HAP-1 (cell line): ENCODE measurements around the gene ICAM1.
"Not testable (repeated sequence)": the region's sequence is repeated elsewhere in the genome, so short reads cannot be mapped to it uniquely, and the experiment has no call there.

Experiments used
- DNase-seq, 2 experiments: peaks; one replicate each; pipeline ENCODE4 v3.0.0-alpha.2; 2016 to 2020; ENCODE audit warnings: low spot score in 2 of 2
- H3K27me3 ChIP-seq: fragments of 250-450 bp; sonication (Bioruptor Pico); 2 replicates; pipeline ENCODE4 v1.5.1; 2020; ENCODE audit warnings: low read depth, mild to moderate bottlenecking, moderate library complexity
- H3K36me3 ChIP-seq: fragments of 250-450 bp; sonication (Bioruptor Pico); replicated peaks from 2 replicates; pipeline ENCODE4 v1.5.1; 2020; ENCODE audit warnings: mild to moderate bottlenecking
- H3K4me1 ChIP-seq: fragments of 250-450 bp; sonication (Bioruptor Pico); 2 replicates; pipeline ENCODE4 v1.5.1; 2020; ENCODE audit warnings: mild to moderate bottlenecking
- H3K4me3 ChIP-seq: fragments of 250-450 bp; sonication (Bioruptor Pico); 2 replicates; pipeline ENCODE4 v1.5.1; 2020; ENCODE audit warnings: mild to moderate bottlenecking, moderate library complexity
- H3K9me3 ChIP-seq: fragments of 250-450 bp; sonication (Bioruptor Pico); 2 replicates; pipeline ENCODE4 v1.5.1; 2020; ENCODE audit warnings: mild to moderate bottlenecking, moderate library complexity
- in situ Hi-C: fragments of 300-500 bp; cut with MboI; formaldehyde crosslinking; loops from 3 replicates; pipeline ENCODE4 v1.14.3; 2020; ENCODE audit warnings: low sequenced_read_pairs, inconsistent platforms, mixed read lengths

ICAM1 gene

GRCh38 chr19:10231612-10232228 is 39.2 kb upstream of the ICAM1 start:
- Histone ChIP-seq H3K9me3 (no peaks in the 10 kb centered on the region), H3K4me3 (peak overlapping the region; percentile 67), H3K27me3 (no peaks in the 10 kb centered on the region), H3K4me1 (no peaks in the 10 kb centered on the region), H3K36me3 (no peaks in the 10 kb centered on the region)
- DNase-seq, result no peak
- in situ Hi-C loops, result loop anchor here (25.0 kb wide), 1 partner anchor 294 kb away; the partner anchor contains the start of gene OLFM2

GRCh38 chr19:10233946-10234345 is 37.0 kb upstream of the ICAM1 start:
- in situ Hi-C loops, result loop anchor here (25.0 kb wide), 1 partner anchor 297 kb away; the partner anchor contains the start of gene OLFM2

GRCh38 chr19:10235003-10235402 is 35.9 kb upstream of the ICAM1 start:
- Histone ChIP-seq H3K36me3 (no peaks in the 10 kb centered on the region), H3K4me1 (no peaks in the 10 kb centered on the region), H3K4me3 (no peak overlapping the region), H3K9me3 (no peaks in the 10 kb centered on the region), H3K27me3 (no peaks in the 10 kb centered on the region)
- no peak for DNase-seq
- in situ Hi-C loops, result loop anchor here (25.0 kb wide), 1 partner anchor 298 kb away; the partner anchor contains the start of gene OLFM2

More at GRCh38 chr19:10233946-10234345, 37.0 kb upstream of the ICAM1 start:
- Histone ChIP-seq H3K27me3 (no peaks in the 10 kb centered on the region), H3K4me3 (no peak overlapping the region), H3K4me1 (no peaks in the 10 kb centered on the region), H3K36me3 (no peaks in the 10 kb centered on the region), H3K9me3 (no peaks in the 10 kb centered on the region)
- DNase-seq, result no peak

GRCh38 chr19:10235409-10235808 is 35.5 kb upstream of the ICAM1 start:
- not testable (repeated sequence) for H3K36me3 ChIP-seq, H3K4me3 ChIP-seq, H3K4me1 ChIP-seq, H3K27me3 ChIP-seq, H3K9me3 ChIP-seq, DNase-seq
- in situ Hi-C loops, result loop anchor here (25.0 kb wide), 1 partner anchor 298 kb away; the partner anchor contains the start of gene OLFM2

- H3K27me3 ChIP-seq, result no peaks in the 10 kb centered on the region
- H3K4me3 ChIP-seq, result no peak overlapping the region
- H3K36me3 ChIP-seq, result no peaks in the 10 kb centered on the region
- in situ Hi-C loops, result loop anchor here (25.0 kb wide), 1 partner anchor 300 kb away; the partner anchor contains the start of gene OLFM2
- no peak for DNase-seq
- H3K4me1 ChIP-seq, result no peaks in the 10 kb centered on the region
- H3K9me3 ChIP-seq, result no peaks in the 10 kb centered on the region
Measured at GRCh38 chr19:10237702-10238101, 33.2 kb upstream of the ICAM1 start.

GRCh38 chr19:10238172-10238783 is 32.6 kb upstream of the ICAM1 start:
- no peaks in the 10 kb centered on the region for H3K36me3 ChIP-seq
- no peak for DNase-seq
- in situ Hi-C loops, result loop anchor here (25.0 kb wide), 1 partner anchor 301 kb away; the partner anchor contains the start of gene OLFM2
- no peak overlapping the region for H3K4me3 ChIP-seq
- no peaks in the 10 kb centered on the region for H3K27me3 ChIP-seq
- no peaks in the 10 kb centered on the region for H3K4me1 ChIP-seq
- no peaks in the 10 kb centered on the region for H3K9me3 ChIP-seq

- not testable (repeated sequence) for H3K4me3 ChIP-seq, H3K27me3 ChIP-seq, H3K36me3 ChIP-seq, DNase-seq, H3K4me1 ChIP-seq, H3K9me3 ChIP-seq
- in situ Hi-C loops, result loop anchor here (25.0 kb wide), 1 partner anchor 305 kb away; the partner anchor contains the start of gene OLFM2
Measured at GRCh38 chr19:10241826-10242449, 29.0 kb upstream of the ICAM1 start.

- no peak for DNase-seq
- no peak overlapping the region for H3K4me3 ChIP-seq
- H3K27me3 ChIP-seq, result no peaks in the 10 kb centered on the region
- no peaks in the 10 kb centered on the region for H3K36me3 ChIP-seq
- no peaks in the 10 kb centered on the region for H3K9me3 ChIP-seq
- no peaks in the 10 kb centered on the region for H3K4me1 ChIP-seq
- in situ Hi-C loops, result loop anchor here (25.0 kb wide), 1 partner anchor 306 kb away; the partner anchor contains the start of gene OLFM2
Measured at GRCh38 chr19:10243606-10244005, 27.3 kb upstream of the ICAM1 start.

GRCh38 chr19:10245189-10245939 is 25.6 kb upstream of the ICAM1 start:
- Histone ChIP-seq H3K36me3 (no peaks in the 10 kb centered on the region), H3K4me1 (no peaks in the 10 kb centered on the region), H3K4me3 (no peak overlapping the region), H3K27me3 (no peaks in the 10 kb centered on the region), H3K9me3 (no peaks in the 10 kb centered on the region)
- in situ Hi-C loops, result loop anchor here (25.0 kb wide), 1 partner anchor 308 kb away; the partner anchor contains the start of gene OLFM2
- no peak for DNase-seq

- Histone ChIP-seq H3K27me3 (no peaks in the 10 kb centered on the region), H3K36me3 (no peaks in the 10 kb centered on the region), H3K9me3 (no peaks in the 10 kb centered on the region), H3K4me3 (no peak overlapping the region), H3K4me1 (no peaks in the 10 kb centered on the region)
- no peak for DNase-seq
- in situ Hi-C loops, result loop anchor here (25.0 kb wide), 1 partner anchor 309 kb away; the partner anchor contains the start of gene OLFM2
Measured at GRCh38 chr19:10246511-10246910, 24.4 kb upstream of the ICAM1 start.

- in situ Hi-C loops, result no loop called here
- Histone ChIP-seq H3K4me1 (no peaks in the 10 kb centered on the region), H3K27me3 (no peaks in the 10 kb centered on the region), H3K36me3 (peaks cover 27% of the 10 kb centered on the region), H3K4me3 (peak within 1 kb of the TSS; percentile 96), H3K9me3 (no peaks in the 10 kb centered on the region)
- DNase-seq, result peak; percentile 99
Measured at GRCh38 chr19:10251792-10252694, 18.9 kb upstream of the ICAM1 start, which contains the start of gene MRPL4. Gene MRPL4 (plus strand): TSS chr19:10252214. CDS start chr19:10252254, 40 bp downstream.

GRCh38 chr19:10252707-10253106 is 18.2 kb upstream of the ICAM1 start:
- no peak for DNase-seq
- no peaks in the 10 kb centered on the region for H3K4me1 ChIP-seq
- in situ Hi-C loops, result no loop called here
- H3K27me3 ChIP-seq, result no peaks in the 10 kb centered on the region
- peaks cover 34% of the 10 kb centered on the region for H3K36me3 ChIP-seq
- H3K4me3 ChIP-seq, result peak overlapping the region; percentile 96
- no peaks in the 10 kb centered on the region for H3K9me3 ChIP-seq
